GM19193 (cell line): ENCODE measurements around the gene RNF152.

Source experiments
- POLR2A ChIP-seq: IDR thresholded peaks from 4 replicates; pipeline ENCODE4 v1.6.1; 2011; ENCODE audit not compliant: insufficient read depth, insufficient read length; ENCODE audit errors: extremely low read depth

The RNF152 gene

DNA sequence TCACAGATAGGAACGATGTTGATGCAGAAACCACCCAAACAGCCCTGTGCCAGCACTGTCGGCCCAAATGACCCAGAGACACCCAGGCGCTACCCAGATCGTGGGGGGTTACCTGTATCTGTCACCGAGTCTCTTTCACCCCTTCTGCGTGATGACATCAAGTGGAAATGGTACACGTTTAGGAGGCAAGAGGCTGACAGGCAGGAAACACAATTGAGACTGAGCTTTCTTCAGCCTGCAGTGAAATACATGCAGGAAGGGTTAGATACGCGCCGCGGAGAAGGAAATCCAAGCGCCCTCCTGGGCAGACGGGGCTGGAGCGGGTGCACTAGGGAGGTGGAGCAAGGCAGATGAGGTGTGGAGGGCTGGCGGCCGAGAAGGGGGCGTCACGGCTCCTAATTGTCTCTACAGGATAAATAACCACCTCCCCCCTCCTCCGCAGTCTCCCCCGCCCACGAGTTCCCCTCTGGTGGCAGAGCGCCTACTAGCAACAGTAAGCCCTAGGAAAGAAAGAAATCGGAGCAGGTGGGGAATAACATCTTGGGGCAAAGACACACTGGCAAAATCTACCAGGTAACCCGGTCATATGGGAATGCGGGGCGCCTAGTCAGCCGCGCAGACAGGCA lies at the start of gene RNF152:
Gene RNF152 (minus strand): TSS at position 325 of the 626 bp plus-strand sequence. CDS start 76,544 bp downstream, outside the sequence.
- TF ChIP-seq POLR2A = no peak

GRCh38 chr18:61941948-61942471 lies 49.2 kb upstream of the RNF152 start:
- TF ChIP-seq POLR2A = no peak

DNA sequence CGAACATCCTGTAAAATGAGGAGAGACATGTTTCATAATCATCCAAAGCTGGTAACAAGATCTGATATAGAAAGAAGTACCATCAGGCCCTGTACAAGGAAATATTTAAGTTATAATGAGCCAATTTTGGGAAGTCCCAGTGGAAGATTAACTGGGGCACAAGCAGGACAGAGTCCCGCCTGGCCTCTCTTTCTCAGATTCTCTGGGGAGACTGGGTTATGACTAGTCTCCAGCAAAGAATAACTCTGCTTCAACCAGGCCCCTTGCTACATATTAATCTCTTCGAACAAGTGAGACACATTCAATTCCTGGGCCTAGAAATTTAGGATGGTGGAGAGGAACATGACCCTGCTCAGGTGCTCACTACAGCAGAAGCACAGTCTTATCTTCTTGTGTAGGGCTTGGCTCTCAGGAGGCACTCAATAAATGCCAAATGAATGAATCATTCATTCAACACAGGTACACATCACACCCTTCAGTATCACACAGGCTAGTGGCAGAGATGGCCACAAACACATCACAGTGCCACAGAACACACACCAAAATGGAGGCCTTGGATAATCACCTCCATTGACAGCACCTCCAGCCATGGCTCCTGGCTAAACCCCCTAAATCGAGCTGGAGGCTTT lies 46.4 kb upstream of the RNF152 start:
- TF ChIP-seq POLR2A = no peak

- TF ChIP-seq POLR2A = no peak
These were observed 42.6 kb upstream of the RNF152 start for GRCh38 chr18:61935362-61935761.

GRCh38 chr18:61931654-61932379 lies 39.0 kb upstream of the RNF152 start:
- no peak for TF ChIP-seq POLR2A

DNA sequence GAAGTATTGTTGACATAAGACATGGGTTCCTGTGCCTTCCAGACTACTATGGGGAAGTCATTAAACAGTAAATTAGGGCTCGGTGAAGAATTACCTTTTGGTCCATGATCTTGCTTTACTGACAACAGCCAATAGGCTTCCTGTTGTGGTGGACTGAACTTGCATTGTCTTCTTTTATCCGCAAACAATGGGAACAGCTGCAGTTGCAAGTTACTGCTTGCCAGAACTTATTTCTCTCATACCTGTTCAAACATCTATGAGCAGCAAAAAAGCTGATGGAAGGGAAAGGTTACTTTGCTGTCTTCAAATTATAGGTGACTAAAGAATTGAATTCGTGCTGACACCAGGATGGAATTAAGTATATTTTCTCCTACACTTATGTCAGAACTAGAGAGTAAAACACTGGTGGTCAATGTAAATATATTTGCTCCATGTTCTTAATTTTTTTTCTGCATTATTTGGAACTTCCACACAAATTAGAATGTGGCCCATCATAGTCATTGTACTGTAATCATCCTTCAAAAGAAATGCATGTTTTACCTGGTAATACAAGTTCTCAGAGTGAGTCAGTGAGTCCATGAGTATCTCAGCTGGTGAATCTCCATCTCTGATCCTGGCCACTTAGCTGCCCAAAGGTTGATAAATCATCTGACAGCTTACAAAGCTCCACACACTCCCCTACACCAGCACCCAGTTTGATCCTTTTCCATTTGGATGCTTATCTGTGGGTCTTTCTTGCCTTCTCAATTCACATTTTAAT lies 37.3 kb upstream of the RNF152 start:
- TF ChIP-seq POLR2A = no peak

DNA sequence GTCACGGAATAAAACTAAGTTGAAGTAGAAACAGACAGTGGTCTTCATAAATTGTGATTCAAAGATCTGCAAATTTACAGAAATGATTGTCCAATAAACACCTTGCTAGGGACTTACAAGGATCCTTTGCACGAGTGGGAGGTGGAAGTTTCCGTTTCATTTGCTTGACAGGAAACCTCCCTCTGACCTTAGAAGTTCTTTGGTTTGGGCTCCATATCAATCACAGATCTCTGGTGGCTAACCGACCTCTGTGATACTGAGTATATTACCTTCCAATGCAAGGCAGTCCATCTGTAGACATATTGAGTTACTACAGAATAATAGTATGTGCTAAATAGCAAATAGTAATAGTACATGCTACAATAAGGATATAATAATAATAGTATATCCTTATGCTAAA lies 33.7 kb upstream of the RNF152 start:
- no peak for TF ChIP-seq POLR2A

DNA sequence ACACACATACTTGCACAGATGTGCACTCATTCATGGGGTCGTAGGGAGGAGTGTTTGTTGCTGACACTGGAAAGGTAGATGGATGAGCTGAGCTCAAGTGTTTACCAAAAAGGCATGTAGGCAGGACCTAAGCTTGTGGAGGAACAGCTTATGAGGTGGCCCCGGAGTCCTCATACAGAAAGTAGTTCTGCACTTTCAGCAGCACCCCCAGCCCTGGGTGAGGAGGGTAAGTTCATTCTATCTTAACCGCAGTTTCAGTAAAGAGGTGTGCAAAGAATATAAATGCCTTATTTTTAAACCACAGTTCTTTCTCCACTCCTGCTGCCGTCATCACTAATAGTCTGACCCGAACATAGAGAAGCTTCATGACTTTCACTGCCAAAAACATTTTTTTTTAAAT lies 31.7 kb upstream of the RNF152 start:
- TF ChIP-seq POLR2A = no peak

GRCh38 chr18:61922435-61922834 lies 29.6 kb upstream of the RNF152 start:
- TF ChIP-seq POLR2A = no peak

- TF ChIP-seq POLR2A = no peak
These were observed 28.9 kb upstream of the RNF152 start for GRCh38 chr18:61921621-61922235.

- TF ChIP-seq POLR2A = no peak
These were observed 25.0 kb upstream of the RNF152 start for GRCh38 chr18:61917818-61918217.

- TF ChIP-seq POLR2A = no peak
These were observed 19.7 kb upstream of the RNF152 start for GRCh38 chr18:61912476-61912875.

GRCh38 chr18:61910101-61910500 lies 17.3 kb upstream of the RNF152 start:
- TF ChIP-seq POLR2A = no peak

DNA sequence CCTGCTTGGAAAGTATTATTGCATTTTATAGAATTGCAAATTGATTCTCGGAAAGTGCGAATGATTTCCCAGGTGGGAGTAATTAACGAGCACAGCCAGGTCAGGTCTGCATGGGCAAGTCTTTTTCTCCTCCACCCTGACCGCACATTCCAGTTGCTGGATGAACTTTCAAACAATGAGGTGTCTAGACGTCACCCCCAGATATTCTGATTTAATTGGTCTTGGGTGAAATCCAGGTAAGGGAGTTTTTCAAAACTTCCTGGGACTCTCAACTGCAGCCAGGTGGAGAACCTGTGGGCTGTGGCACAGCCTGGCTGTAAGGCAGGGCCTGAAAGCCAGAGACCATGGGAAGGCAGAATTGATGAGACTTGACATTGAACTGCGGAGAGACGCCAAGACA lies 15.9 kb upstream of the RNF152 start:
- TF ChIP-seq POLR2A = no peak
